ENCODE data around the gene LGALS7.

The LGALS7 gene

GRCh38 chr19:38742906-38743305 is 30.4 kb downstream of the LGALS7 start:
- H3K4me1 ChIP-seq (ENCODE audit: insufficient read depth, low read length), result no peaks in the 10 kb centered on the region
- no peaks in the 10 kb centered on the region for H3K27me3 ChIP-seq (ENCODE audit: control insufficient read depth in 1 of 2, insufficient read depth in 2 of 2, low read length in 2 of 2)
- no peak overlapping the region for H3K9ac ChIP-seq (ENCODE audit: low read length)
- no peaks in the 10 kb centered on the region for H3K36me3 ChIP-seq (ENCODE audit: insufficient read depth, low read length)
- no peaks in the 10 kb centered on the region for H3K9me3 ChIP-seq (ENCODE audit: low read length)
- H3K4me3 ChIP-seq (ENCODE audit: low read depth in 1 of 2, low read length in 2 of 2), result no peak overlapping the region
- no peak overlapping the region for H3K27ac ChIP-seq (ENCODE audit: low read depth, low read length)

DNA sequence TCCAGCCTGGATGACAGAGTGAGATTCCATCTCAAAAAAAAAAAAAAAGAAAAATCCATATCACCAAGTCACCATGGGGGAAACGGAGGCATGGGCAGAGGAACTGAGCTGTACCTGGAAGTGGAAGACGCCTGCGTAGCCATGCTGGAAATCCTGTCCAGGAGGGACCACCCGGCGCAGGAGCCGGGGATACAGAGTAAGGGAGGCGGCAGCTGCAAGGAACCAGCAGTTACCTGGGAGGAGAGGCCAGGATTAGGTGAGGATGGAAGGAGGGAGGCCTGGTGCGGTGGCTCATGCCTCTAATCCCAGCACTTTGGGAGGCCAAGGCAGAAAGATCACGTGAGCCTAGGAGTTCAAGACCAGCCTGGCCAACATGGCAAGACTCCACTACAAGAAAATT is 31.0 kb downstream of the LGALS7 start:
- H3K27ac ChIP-seq (ENCODE audit: low read depth, low read length), result no peak overlapping the region
- no peaks in the 10 kb centered on the region for H3K36me3 ChIP-seq (ENCODE audit: insufficient read depth, low read length)
- no peaks in the 10 kb centered on the region for H3K4me1 ChIP-seq (ENCODE audit: insufficient read depth, low read length)
- no peaks in the 10 kb centered on the region for H3K9me3 ChIP-seq (ENCODE audit: low read length)
- H3K9ac ChIP-seq (ENCODE audit: low read length), result no peak overlapping the region
- H3K4me3 ChIP-seq (ENCODE audit: low read depth in 1 of 2, low read length in 2 of 2), result no peak overlapping the region
- no peaks in the 10 kb centered on the region for H3K27me3 ChIP-seq (ENCODE audit: control insufficient read depth in 1 of 2, insufficient read depth in 2 of 2, low read length in 2 of 2)

GRCh38 chr19:38741670-38742069 is 31.6 kb downstream of the LGALS7 start:
- H3K9ac ChIP-seq (ENCODE audit: low read length), result no peak overlapping the region
- no peaks in the 10 kb centered on the region for H3K4me1 ChIP-seq (ENCODE audit: insufficient read depth, low read length)
- no peaks in the 10 kb centered on the region for H3K9me3 ChIP-seq (ENCODE audit: low read length)
- H3K36me3 ChIP-seq (ENCODE audit: insufficient read depth, low read length), result no peaks in the 10 kb centered on the region
- H3K27ac ChIP-seq (ENCODE audit: low read depth, low read length), result no peak overlapping the region
- peaks cover 0 to 1% of the 10 kb centered on the region in 2 donors for H3K27me3 ChIP-seq (ENCODE audit: control insufficient read depth in 1 of 2, insufficient read depth in 2 of 2, low read length in 2 of 2)
- no peak overlapping the region for H3K4me3 ChIP-seq (ENCODE audit: low read depth in 1 of 2, low read length in 2 of 2)

DNA sequence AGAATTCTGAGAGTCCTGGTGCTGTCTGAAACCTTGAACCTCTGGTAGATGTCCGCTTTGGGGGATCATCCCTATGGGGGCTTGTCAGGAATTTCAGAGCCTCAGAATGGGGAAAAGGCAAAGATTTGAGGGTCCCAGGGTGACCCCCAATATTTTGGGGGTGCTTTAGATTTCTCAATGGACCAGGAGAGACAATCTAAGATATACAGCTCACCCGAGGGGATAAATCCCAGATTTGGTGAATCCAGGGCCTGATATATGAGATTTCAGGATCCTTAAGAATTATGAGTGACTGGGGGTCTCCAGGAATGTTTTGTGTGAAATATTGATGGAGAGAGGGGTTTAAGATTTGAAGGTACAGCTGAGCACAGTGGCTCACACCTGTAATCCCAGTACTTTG is 32.4 kb downstream of the LGALS7 start:
- no peak overlapping the region for H3K27ac ChIP-seq (ENCODE audit: low read depth, low read length)
- H3K4me1 ChIP-seq (ENCODE audit: insufficient read depth, low read length), result no peaks in the 10 kb centered on the region
- H3K27me3 ChIP-seq (ENCODE audit: control insufficient read depth in 1 of 2, insufficient read depth in 2 of 2, low read length in 2 of 2), result peaks cover 0 to 7% of the 10 kb centered on the region in 2 donors
- no peak overlapping the region for H3K4me3 ChIP-seq (ENCODE audit: low read depth in 1 of 2, low read length in 2 of 2)
- H3K9ac ChIP-seq (ENCODE audit: low read length), result no peak overlapping the region
- H3K36me3 ChIP-seq (ENCODE audit: insufficient read depth, low read length), result no peaks in the 10 kb centered on the region
- no peaks in the 10 kb centered on the region for H3K9me3 ChIP-seq (ENCODE audit: low read length)

- no peaks in the 10 kb centered on the region for H3K4me1 ChIP-seq (ENCODE audit: insufficient read depth, low read length)
Observed at GRCh38 chr19:38740257-38740592, 33.1 kb downstream of the LGALS7 start.

DNA sequence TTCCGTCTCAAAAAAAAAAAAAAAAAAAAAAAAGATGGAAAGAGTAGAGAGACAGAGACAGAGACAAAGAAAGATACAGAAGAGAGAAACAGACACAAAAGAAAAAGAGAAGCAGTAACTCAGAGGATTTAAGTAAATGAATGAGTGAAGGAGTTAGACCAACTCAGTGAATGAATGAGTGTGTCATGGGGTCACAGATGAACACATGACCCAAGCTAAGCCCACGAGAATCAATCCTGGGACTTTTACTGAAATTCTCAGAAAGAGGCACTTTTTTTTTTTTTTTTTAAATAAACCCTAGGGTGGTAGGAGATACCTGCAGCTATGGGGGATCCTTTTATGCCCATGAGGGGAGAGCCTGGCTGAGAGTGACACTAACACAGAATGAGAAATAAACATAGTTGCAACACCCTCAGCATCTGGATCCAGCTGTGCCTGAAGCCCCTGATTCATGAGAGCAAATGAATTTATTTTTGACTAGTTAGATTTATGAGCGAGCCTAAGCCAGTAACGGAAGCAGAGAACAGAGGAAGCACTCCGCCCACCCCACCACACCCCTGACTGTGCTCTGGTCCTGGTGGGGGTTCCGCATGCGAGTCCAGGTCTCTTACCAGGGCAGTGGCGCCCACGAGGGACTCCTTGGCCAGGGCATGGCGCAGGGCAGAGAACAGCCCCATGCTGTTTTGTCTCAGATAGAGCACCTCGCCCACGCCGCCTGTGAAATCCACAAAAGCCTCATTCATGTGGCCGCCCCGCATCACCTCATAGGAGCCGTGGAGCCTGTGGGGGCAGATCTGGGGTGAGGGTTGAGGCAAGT is 33.7 kb downstream of the LGALS7 start:
- no peaks in the 10 kb centered on the region for H3K36me3 ChIP-seq (ENCODE audit: insufficient read depth, low read length)
- no peak overlapping the region for H3K9ac ChIP-seq (ENCODE audit: low read length)
- no peaks in the 10 kb centered on the region for H3K9me3 ChIP-seq (ENCODE audit: low read length)
- H3K4me3 ChIP-seq (ENCODE audit: low read depth in 1 of 2, low read length in 2 of 2), result no peak overlapping the region
- no peaks in the 10 kb centered on the region for H3K4me1 ChIP-seq (ENCODE audit: insufficient read depth, low read length)
- peaks cover 0 to 7% of the 10 kb centered on the region in 2 donors for H3K27me3 ChIP-seq (ENCODE audit: control insufficient read depth in 1 of 2, insufficient read depth in 2 of 2, low read length in 2 of 2)
- no peak overlapping the region for H3K27ac ChIP-seq (ENCODE audit: low read depth, low read length)

More at GRCh38 chr19:38740257-38740592, 33.1 kb downstream of the LGALS7 start:
- no peak overlapping the region for H3K27ac ChIP-seq (ENCODE audit: low read depth, low read length)
- no peaks in the 10 kb centered on the region for H3K36me3 ChIP-seq (ENCODE audit: insufficient read depth, low read length)
- peaks cover 0 to 7% of the 10 kb centered on the region in 2 donors for H3K27me3 ChIP-seq (ENCODE audit: control insufficient read depth in 1 of 2, insufficient read depth in 2 of 2, low read length in 2 of 2)
- no peak overlapping the region for H3K4me3 ChIP-seq (ENCODE audit: low read depth in 1 of 2, low read length in 2 of 2)
- H3K9ac ChIP-seq (ENCODE audit: low read length), result no peak overlapping the region
- no peaks in the 10 kb centered on the region for H3K9me3 ChIP-seq (ENCODE audit: low read length)

GRCh38 chr19:38737921-38738737 is 35.2 kb downstream of the LGALS7 start:
- Histone ChIP-seq H3K9me3 (ENCODE audit: low read length) (no peaks in the 10 kb centered on the region), H3K9ac (ENCODE audit: low read length) (no peak overlapping the region), H3K27me3 (ENCODE audit: control insufficient read depth in 1 of 2, insufficient read depth in 2 of 2, low read length in 2 of 2) (peaks cover 0 to 7% of the 10 kb centered on the region in 2 donors), H3K4me3 (ENCODE audit: low read depth in 1 of 2, low read length in 2 of 2) (no peak overlapping the region), H3K4me1 (ENCODE audit: insufficient read depth, low read length) (no peaks in the 10 kb centered on the region), H3K27ac (ENCODE audit: low read depth, low read length) (no peak overlapping the region), H3K36me3 (ENCODE audit: insufficient read depth, low read length) (no peaks in the 10 kb centered on the region)

DNA sequence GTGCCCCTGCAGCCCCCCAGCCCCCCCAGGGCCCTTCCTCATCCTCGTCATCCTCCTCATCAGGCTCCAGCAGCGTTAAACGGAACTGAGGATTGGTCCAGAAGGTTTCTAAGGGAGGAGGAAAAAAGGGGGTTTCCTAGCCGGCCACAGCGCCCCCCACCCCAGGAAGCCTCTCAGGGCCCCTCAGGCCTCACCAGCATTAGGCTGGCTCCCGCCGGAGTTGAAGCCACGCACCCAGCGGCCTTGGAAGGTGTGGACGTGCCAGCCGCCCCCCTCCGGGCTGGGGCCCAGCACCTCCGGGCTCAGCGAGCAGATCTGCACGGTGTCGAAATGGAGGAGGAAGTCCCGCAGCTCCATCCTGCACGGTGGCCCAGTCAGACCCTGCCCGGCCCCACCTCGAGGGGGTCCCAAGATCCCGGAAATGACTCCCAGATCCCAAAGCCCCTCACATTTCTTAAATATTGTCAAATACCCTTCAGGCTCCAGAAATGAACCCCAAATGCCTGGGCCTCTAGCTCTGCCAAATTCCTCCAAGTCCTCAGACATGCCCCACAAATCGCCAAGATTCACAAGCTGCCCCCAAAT is 35.9 kb downstream of the LGALS7 start:
- Histone ChIP-seq H3K9ac (ENCODE audit: low read length) (no peak overlapping the region), H3K4me3 (ENCODE audit: low read depth in 1 of 2, low read length in 2 of 2) (no peak overlapping the region), H3K9me3 (ENCODE audit: low read length) (no peaks in the 10 kb centered on the region), H3K36me3 (ENCODE audit: insufficient read depth, low read length) (no peaks in the 10 kb centered on the region), H3K27ac (ENCODE audit: low read depth, low read length) (no peak overlapping the region), H3K4me1 (ENCODE audit: insufficient read depth, low read length) (no peaks in the 10 kb centered on the region), H3K27me3 (ENCODE audit: control insufficient read depth in 1 of 2, insufficient read depth in 2 of 2, low read length in 2 of 2) (peaks cover 0 to 7% of the 10 kb centered on the region in 2 donors)

- Histone ChIP-seq H3K4me3 (ENCODE audit: low read depth in 1 of 2, low read length in 2 of 2) (no peak overlapping the region), H3K4me1 (ENCODE audit: insufficient read depth, low read length) (no peaks in the 10 kb centered on the region), H3K36me3 (ENCODE audit: insufficient read depth, low read length) (no peaks in the 10 kb centered on the region), H3K27me3 (ENCODE audit: control insufficient read depth in 1 of 2, insufficient read depth in 2 of 2, low read length in 2 of 2) (peaks cover 0 to 7% of the 10 kb centered on the region in 2 donors), H3K9ac (ENCODE audit: low read length) (no peak overlapping the region), H3K9me3 (ENCODE audit: low read length) (no peaks in the 10 kb centered on the region), H3K27ac (ENCODE audit: low read depth, low read length) (no peak overlapping the region)
Observed at GRCh38 chr19:38736413-38737280, 36.7 kb downstream of the LGALS7 start.

DNA sequence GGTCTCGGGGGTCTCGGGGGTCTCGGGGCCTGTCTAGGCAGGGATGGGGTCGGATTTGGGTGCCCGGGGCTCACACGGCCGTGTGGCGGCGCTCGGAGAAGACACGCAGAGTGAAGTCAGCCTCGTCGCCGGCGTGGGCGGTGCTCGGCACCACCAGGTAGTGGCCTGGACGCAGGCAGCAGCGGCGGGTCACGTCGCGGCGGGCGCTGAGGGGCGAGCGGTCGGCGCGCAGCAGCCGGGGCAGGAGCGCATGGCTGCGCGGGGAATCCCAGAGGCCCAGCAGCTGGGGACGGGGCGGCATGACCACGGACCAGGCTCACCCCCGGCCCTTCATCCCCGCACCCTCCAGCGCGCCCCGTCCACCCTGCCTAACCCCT is 37.3 kb downstream of the LGALS7 start:
- no peak overlapping the region for H3K27ac ChIP-seq (ENCODE audit: low read depth, low read length)
- H3K9me3 ChIP-seq (ENCODE audit: low read length), result no peaks in the 10 kb centered on the region
- H3K4me3 ChIP-seq (ENCODE audit: low read depth in 1 of 2, low read length in 2 of 2), result no peak overlapping the region
- H3K36me3 ChIP-seq (ENCODE audit: insufficient read depth, low read length), result no peaks in the 10 kb centered on the region
- peaks cover 0 to 7% of the 10 kb centered on the region in 2 donors for H3K27me3 ChIP-seq (ENCODE audit: control insufficient read depth in 1 of 2, insufficient read depth in 2 of 2, low read length in 2 of 2)
- no peaks in the 10 kb centered on the region for H3K4me1 ChIP-seq (ENCODE audit: insufficient read depth, low read length)
- H3K9ac ChIP-seq (ENCODE audit: low read length), result no peak overlapping the region

GRCh38 chr19:38735257-38735686 is 38.0 kb downstream of the LGALS7 start:
- Histone ChIP-seq H3K4me1 (ENCODE audit: insufficient read depth, low read length) (no peaks in the 10 kb centered on the region), H3K9ac (ENCODE audit: low read length) (no peak overlapping the region), H3K27me3 (ENCODE audit: control insufficient read depth in 1 of 2, insufficient read depth in 2 of 2, low read length in 2 of 2) (peaks cover 0 to 7% of the 10 kb centered on the region in 2 donors), H3K9me3 (ENCODE audit: low read length) (no peaks in the 10 kb centered on the region), H3K36me3 (ENCODE audit: insufficient read depth, low read length) (peaks cover 7% of the 10 kb centered on the region), H3K27ac (ENCODE audit: low read depth, low read length) (no peak overlapping the region), H3K4me3 (ENCODE audit: low read depth in 1 of 2, low read length in 2 of 2) (no peak overlapping the region)
